ENCODE measurements around the gene SLC1A3.

Gene SLC1A3

DNA sequence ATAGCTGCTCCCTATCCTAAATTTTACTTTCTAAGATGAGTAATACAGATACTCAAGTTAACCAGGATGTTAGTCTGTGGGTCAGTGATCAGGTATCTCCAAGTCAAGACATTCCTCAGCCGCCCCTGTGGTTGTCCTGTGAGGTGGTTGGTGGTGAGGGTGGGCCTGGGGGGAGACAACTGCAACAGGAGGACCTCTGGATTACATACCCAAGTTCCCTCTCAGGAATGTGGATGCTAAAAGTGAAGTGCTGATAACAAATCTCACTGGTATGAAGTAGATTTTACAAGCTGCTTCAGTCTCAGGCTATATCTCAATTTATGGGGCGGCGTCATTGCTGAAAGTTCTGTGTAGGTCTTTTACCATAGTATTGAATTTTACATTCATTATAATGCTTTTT lies 38.3 kb downstream of the SLC1A3 start:
- TF ChIP-seq ZBTB7A (IDR thresholded peaks at IDR 0.05; ENCODE audit: low read depth) (no peak), TAF1 (IDR thresholded peaks at IDR 0.05; ENCODE audit: low read depth) (no peak), YY1 (IDR thresholded peaks at IDR 0.05; ENCODE audit: low read depth) (no peak), NFIC (IDR thresholded peaks at IDR 0.05) (no peak), RAD21 (IDR thresholded peaks at IDR 0.05; ENCODE audit: low read depth) (no peak)

DNA sequence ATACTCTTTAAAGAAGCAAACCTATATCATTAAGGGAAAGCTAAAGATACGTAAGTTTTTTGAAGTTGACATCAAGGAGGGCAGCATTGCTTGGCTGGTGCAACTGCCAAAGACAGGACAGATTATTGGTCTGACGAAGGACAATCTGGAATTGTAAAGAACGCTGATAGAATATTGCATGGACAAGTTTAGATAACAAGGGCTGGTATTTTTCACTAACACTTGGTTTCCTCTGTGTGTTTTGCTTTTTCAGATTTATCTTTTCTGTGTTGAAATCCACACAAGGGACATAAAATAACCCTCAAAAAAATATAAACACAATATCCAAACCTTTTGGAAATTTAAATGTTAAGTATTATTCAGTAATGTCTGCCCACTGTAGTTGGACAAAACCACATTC lies 39.7 kb downstream of the SLC1A3 start:
- TF ChIP-seq NFIC (IDR thresholded peaks at IDR 0.05) (no peak), RAD21 (IDR thresholded peaks at IDR 0.05; ENCODE audit: low read depth) (no peak), EGR1 (IDR thresholded peaks at IDR 0.05) (no peak), TEAD4 (IDR thresholded peaks at IDR 0.05) (no peak), EP300 (IDR thresholded peaks at IDR 0.05; ENCODE audit: borderline replicate concordance) (no peak), TAF1 (IDR thresholded peaks at IDR 0.05; ENCODE audit: low read depth) (no peak), TCF12 (IDR thresholded peaks at IDR 0.05; ENCODE audit: low read depth) (no peak), YY1 (IDR thresholded peaks at IDR 0.05; ENCODE audit: low read depth) (no peak), ZBTB7A (IDR thresholded peaks at IDR 0.05; ENCODE audit: low read depth) (no peak), CREB1 (IDR thresholded peaks at IDR 0.05; ENCODE audit: low read depth) (no peak)
- TF ChIP-seq, protein P1, sequence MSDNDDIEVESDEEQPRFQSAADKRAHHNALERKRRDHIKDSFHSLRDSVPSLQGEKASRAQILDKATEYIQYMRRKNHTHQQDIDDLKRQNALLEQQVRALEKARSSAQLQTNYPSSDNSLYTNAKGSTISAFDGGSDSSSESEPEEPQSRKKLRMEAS (IDR thresholded peaks at IDR 0.05), result no peak
- TF ChIP-seq, protein P2, sequence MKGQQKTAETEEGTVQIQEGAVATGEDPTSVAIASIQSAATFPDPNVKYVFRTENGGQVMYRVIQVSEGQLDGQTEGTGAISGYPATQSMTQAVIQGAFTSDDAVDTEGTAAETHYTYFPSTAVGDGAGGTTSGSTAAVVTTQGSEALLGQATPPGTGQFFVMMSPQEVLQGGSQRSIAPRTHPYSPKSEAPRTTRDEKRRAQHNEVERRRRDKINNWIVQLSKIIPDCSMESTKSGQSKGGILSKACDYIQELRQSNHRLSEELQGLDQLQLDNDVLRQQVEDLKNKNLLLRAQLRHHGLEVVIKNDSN (IDR thresholded peaks at IDR 0.05), result no peak
- TF ChIP-seq, protein P3, sequence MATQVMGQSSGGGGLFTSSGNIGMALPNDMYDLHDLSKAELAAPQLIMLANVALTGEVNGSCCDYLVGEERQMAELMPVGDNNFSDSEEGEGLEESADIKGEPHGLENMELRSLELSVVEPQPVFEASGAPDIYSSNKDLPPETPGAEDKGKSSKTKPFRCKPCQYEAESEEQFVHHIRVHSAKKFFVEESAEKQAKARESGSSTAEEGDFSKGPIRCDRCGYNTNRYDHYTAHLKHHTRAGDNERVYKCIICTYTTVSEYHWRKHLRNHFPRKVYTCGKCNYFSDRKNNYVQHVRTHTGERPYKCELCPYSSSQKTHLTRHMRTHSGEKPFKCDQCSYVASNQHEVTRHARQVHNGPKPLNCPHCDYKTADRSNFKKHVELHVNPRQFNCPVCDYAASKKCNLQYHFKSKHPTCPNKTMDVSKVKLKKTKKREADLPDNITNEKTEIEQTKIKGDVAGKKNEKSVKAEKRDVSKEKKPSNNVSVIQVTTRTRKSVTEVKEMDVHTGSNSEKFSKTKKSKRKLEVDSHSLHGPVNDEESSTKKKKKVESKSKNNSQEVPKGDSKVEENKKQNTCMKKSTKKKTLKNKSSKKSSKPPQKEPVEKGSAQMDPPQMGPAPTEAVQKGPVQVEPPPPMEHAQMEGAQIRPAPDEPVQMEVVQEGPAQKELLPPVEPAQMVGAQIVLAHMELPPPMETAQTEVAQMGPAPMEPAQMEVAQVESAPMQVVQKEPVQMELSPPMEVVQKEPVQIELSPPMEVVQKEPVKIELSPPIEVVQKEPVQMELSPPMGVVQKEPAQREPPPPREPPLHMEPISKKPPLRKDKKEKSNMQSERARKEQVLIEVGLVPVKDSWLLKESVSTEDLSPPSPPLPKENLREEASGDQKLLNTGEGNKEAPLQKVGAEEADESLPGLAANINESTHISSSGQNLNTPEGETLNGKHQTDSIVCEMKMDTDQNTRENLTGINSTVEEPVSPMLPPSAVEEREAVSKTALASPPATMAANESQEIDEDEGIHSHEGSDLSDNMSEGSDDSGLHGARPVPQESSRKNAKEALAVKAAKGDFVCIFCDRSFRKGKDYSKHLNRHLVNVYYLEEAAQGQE (IDR thresholded peaks at IDR 0.05; ENCODE audit: low read depth), result no peak

DNA sequence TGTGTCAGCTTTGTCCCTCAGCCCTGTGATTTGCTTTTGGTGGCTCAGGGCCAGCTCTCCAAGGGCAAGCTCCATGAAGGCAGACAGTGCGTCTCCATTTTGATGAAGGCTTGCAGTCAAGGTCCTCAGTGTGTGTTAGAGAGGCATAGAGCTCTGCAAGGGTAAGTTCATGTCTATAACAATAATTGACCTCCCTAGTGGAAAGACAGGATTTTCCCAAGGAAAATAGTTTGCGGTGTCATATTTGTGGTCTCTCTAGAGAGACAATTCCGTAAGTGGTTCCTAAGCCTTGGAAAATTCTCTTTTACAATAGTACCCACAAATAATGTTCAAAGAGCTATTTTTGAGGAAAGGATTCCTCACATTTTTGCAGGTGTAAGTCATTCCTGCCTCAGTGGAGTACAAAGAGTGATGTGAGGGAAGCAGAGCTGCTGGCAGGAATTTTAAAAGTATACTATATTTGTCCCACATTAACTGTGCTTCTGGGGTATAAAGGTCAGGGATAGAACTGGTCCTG lies 40.2 kb downstream of the SLC1A3 start:
- no peak for TF ChIP-seq YY1 (IDR thresholded peaks at IDR 0.05; ENCODE audit: low read depth)
- TF ChIP-seq ZBTB7A (IDR thresholded peaks at IDR 0.05; ENCODE audit: low read depth), result no peak
- no peak for TF ChIP-seq FOXM1 (IDR thresholded peaks at IDR 0.05; ENCODE audit: borderline replicate concordance, low read depth)
- TF ChIP-seq CEBPB (IDR thresholded peaks at IDR 0.05), result no peak
- no peak for TF ChIP-seq EGR1 (IDR thresholded peaks at IDR 0.05)
- no peak for TF ChIP-seq RAD21 (IDR thresholded peaks at IDR 0.05; ENCODE audit: low read depth)
- TF ChIP-seq TCF12 (IDR thresholded peaks at IDR 0.05; ENCODE audit: low read depth), result no peak
- no peak for TF ChIP-seq TEAD4 (IDR thresholded peaks at IDR 0.05)
- no peak for TF ChIP-seq TAF1 (IDR thresholded peaks at IDR 0.05; ENCODE audit: low read depth)
- TF ChIP-seq NFIC (IDR thresholded peaks at IDR 0.05), result no peak
- TF ChIP-seq, protein P3 (IDR thresholded peaks at IDR 0.05; ENCODE audit: low read depth), result no peak
- TF ChIP-seq CREB1 (IDR thresholded peaks at IDR 0.05; ENCODE audit: low read depth), result no peak
- TF ChIP-seq, protein P2 (IDR thresholded peaks at IDR 0.05), result no peak
- TF ChIP-seq, protein P1 (IDR thresholded peaks at IDR 0.05), result no peak
- TF ChIP-seq EP300 (IDR thresholded peaks at IDR 0.05; ENCODE audit: borderline replicate concordance), result no peak

DNA sequence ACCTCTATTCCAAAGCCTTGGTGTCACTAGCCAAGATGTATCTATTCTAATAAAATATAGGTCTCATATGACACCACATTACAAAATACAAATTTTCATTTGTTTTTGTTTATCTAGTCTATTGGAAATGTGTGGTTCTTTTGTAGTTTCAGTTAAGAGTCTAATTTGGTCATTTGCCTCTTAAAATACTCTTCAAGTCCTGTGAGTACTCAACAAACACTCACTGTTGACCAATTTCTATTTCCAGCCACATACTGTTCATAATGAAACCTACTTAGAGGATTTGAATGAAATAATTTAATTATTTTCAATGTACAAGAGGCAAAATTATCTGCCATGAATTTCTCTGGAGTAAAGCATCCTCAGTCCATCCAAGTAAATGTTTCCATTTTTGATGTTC lies 40.6 kb downstream of the SLC1A3 start:
- TF ChIP-seq, protein P3 (IDR thresholded peaks at IDR 0.05; ENCODE audit: low read depth), result no peak
- no peak for TF ChIP-seq CEBPB (IDR thresholded peaks at IDR 0.05)
- TF ChIP-seq RAD21 (IDR thresholded peaks at IDR 0.05; ENCODE audit: low read depth), result no peak
- TF ChIP-seq EP300 (IDR thresholded peaks at IDR 0.05; ENCODE audit: borderline replicate concordance), result no peak
- no peak for TF ChIP-seq FOXM1 (IDR thresholded peaks at IDR 0.05; ENCODE audit: borderline replicate concordance, low read depth)
- TF ChIP-seq YY1 (IDR thresholded peaks at IDR 0.05; ENCODE audit: low read depth), result no peak
- TF ChIP-seq CREB1 (IDR thresholded peaks at IDR 0.05; ENCODE audit: low read depth), result no peak
- no peak for TF ChIP-seq TCF12 (IDR thresholded peaks at IDR 0.05; ENCODE audit: low read depth)
- TF ChIP-seq EGR1 (IDR thresholded peaks at IDR 0.05), result no peak
- TF ChIP-seq NFIC (IDR thresholded peaks at IDR 0.05), result no peak
- TF ChIP-seq ZBTB7A (IDR thresholded peaks at IDR 0.05; ENCODE audit: low read depth), result no peak
